ENCODE data around the gene ACAD11. TPM values are rescaled to one million over a fixed set of nuclear protein-coding genes. Genes with fewer than 3 reads are reported as not detected.

The ACAD11 gene
- total RNA-seq, 1 experiment from 2014 or later = 12.6 TPM

GRCh38 chr3:132682201-132682600 lies 22.6 kb upstream of the ACAD11 start:
- POLR2A ChIA-PET = no interaction called here
- Histone ChIP-seq H3K9me2 (ENCODE audit: insufficient read depth) (no peaks in the 10 kb centered on the region), H2AFZ (ENCODE audit: low read depth, low read length, poor library complexity, severe bottlenecking) (no peak overlapping the region), H3K79me2 (ENCODE audit: insufficient read depth, low read length) (no peaks in the 10 kb centered on the region), H3K36me3 (ENCODE audit: control insufficient read depth in 1 of 2, insufficient read depth in 2 of 2, low read length in 2 of 2) (peaks cover 7 to 9% of the 10 kb centered on the region in 2 experiments; a peak in 1 of 4 replicates), H3K4me2 (ENCODE audit: low read length) (no peak overlapping the region), H3K9me3 (ENCODE audit: control insufficient read depth in 1 of 2, insufficient read depth in 1 of 2, low read depth in 1 of 2, low read length in 2 of 2) (no peaks in the 10 kb centered on the region), H4K20me1 (ENCODE audit: insufficient read depth) (no peaks in the 10 kb centered on the region), H3K4me3 (replicated peaks in 1 of 2; ENCODE audit: low read depth in 1 of 2, low read length in 2 of 2) (no peak overlapping the region), H3K27me3 (ENCODE audit: insufficient read depth, low read length) (no peaks in the 10 kb centered on the region), H3K9ac (ENCODE audit: low read length) (no peak overlapping the region), H3K4me1 (ENCODE audit: control insufficient read depth in 1 of 2, insufficient read depth in 2 of 2, low read length in 2 of 2) (no peaks in the 10 kb centered on the region), H3K27ac (ENCODE audit: low read depth, low read length) (no peak overlapping the region)
- no TSS peak for BruUV-seq (replicated peaks)
- ATAC-seq = no peak
- RAD21 ChIA-PET (ENCODE audit: low non-redundant PET in 1 of 2, low total read pairs in 2 of 2, uncharacterized antibody in 2 of 2, unreplicated experiment in 2 of 2) = no interaction called here
- TF ChIP-seq RAD21 (IDR thresholded peaks at IDR 0.05; ENCODE audit: low read depth) = no peak
- no peak for TF ChIP-seq MAX (IDR thresholded peaks at IDR 0.05)
- no peak for TF ChIP-seq EZH2phosphoT487 (IDR thresholded peaks at IDR 0.05; ENCODE audit: borderline replicate concordance)
- no peak for TF ChIP-seq JUND (IDR thresholded peaks at IDR 0.05)
- TF ChIP-seq ELF1 (IDR thresholded peaks at IDR 0.05; ENCODE audit: borderline replicate concordance, low read depth) = no peak
- TF ChIP-seq CBX3 (IDR thresholded peaks at IDR 0.05; ENCODE audit: low read depth) = no peak
- intact Hi-C loops (cut with micrococcal nuclease) = no loop called here
- DNase-seq (ENCODE audit: low read depth, low spot score) = no peak
- CTCF ChIA-PET = no interaction called here

- TSS peak; percentile 36 for BruUV-seq (replicated peaks)
- Histone ChIP-seq H3K79me2 (ENCODE audit: insufficient read depth, low read length) (no peaks in the 10 kb centered on the region), H3K9ac (ENCODE audit: low read length) (no peak overlapping the region), H3K27ac (ENCODE audit: low read depth, low read length) (no peak overlapping the region), H3K4me1 (ENCODE audit: control insufficient read depth in 1 of 2, insufficient read depth in 2 of 2, low read length in 2 of 2) (no peaks in the 10 kb centered on the region), H3K4me3 (replicated peaks in 1 of 2; ENCODE audit: low read depth in 1 of 2, low read length in 2 of 2) (no peak overlapping the region), H2AFZ (ENCODE audit: low read depth, low read length, poor library complexity, severe bottlenecking) (no peak overlapping the region), H3K9me2 (ENCODE audit: insufficient read depth) (no peaks in the 10 kb centered on the region), H3K27me3 (ENCODE audit: insufficient read depth, low read length) (no peaks in the 10 kb centered on the region), H3K4me2 (ENCODE audit: low read length) (no peak overlapping the region), H3K9me3 (ENCODE audit: control insufficient read depth in 1 of 2, insufficient read depth in 1 of 2, low read depth in 1 of 2, low read length in 2 of 2) (no peaks in the 10 kb centered on the region), H4K20me1 (ENCODE audit: insufficient read depth) (no peaks in the 10 kb centered on the region), H3K36me3 (ENCODE audit: control insufficient read depth in 1 of 2, insufficient read depth in 2 of 2, low read length in 2 of 2) (peaks cover 12 to 14% of the 10 kb centered on the region in 2 experiments; a peak in 3 of 4 replicates)
- no peak for TF ChIP-seq CTCF (IDR thresholded peaks at IDR 0.05 in 2 of 3, conservative IDR thresholded peaks at IDR 0.05 in 1 of 3; ENCODE audit: borderline replicate concordance in 1 of 3, insufficient read depth in 1 of 3, low read depth in 2 of 3, low read length in 2 of 3)
- TF ChIP-seq ZNF274 (IDR thresholded peaks at IDR 0.05; ENCODE audit: low read depth, low read length) = no peak
- TF ChIP-seq YY1 (IDR thresholded peaks at IDR 0.05; ENCODE audit: extremely low read depth, insufficient replicate concordance, low read depth, low read length) = no peak
- TF ChIP-seq EGR1 (IDR thresholded peaks at IDR 0.05; ENCODE audit: low read depth) = no peak
- no peak for TF ChIP-seq TCF7L2 (IDR thresholded peaks at IDR 0.05; ENCODE audit: borderline replicate concordance, extremely low read depth, insufficient read depth, insufficient read length)
- TF ChIP-seq ATF3 (IDR thresholded peaks at IDR 0.05) = no peak
- TF ChIP-seq SP1 (IDR thresholded peaks at IDR 0.05; ENCODE audit: low read depth) = no peak
- no peak for TF ChIP-seq EZH2 (IDR thresholded peaks at IDR 0.05)
- TF ChIP-seq SRF (IDR thresholded peaks at IDR 0.05; ENCODE audit: low read depth) = no peak
- no peak for TF ChIP-seq ZBTB33 (IDR thresholded peaks at IDR 0.05; ENCODE audit: extremely low read depth, insufficient replicate concordance, low read length)
- no peak for TF ChIP-seq EZH2phosphoT487 (IDR thresholded peaks at IDR 0.05; ENCODE audit: borderline replicate concordance)
- TF ChIP-seq ELF1 (IDR thresholded peaks at IDR 0.05; ENCODE audit: borderline replicate concordance, low read depth) = no peak
- TF ChIP-seq CEBPB (IDR thresholded peaks at IDR 0.05; ENCODE audit: low read depth) = no peak
- no peak for TF ChIP-seq POLR2A (IDR thresholded peaks at IDR 0.05; ENCODE audit: borderline replicate concordance, extremely low read depth, insufficient read depth, insufficient read length)
- no peak for TF ChIP-seq ZFX (IDR thresholded peaks at IDR 0.05)
- ChIA-PET CTCF (no interaction called here), RAD21 (ENCODE audit: low non-redundant PET in 1 of 2, low total read pairs in 2 of 2, uncharacterized antibody in 2 of 2, unreplicated experiment in 2 of 2) (no interaction called here), POLR2A (no interaction called here)
- intact Hi-C loops (cut with micrococcal nuclease) = no loop called here
- no peak for DNase-seq (ENCODE audit: low read depth, low spot score)
- no peak for ATAC-seq
Observed at GRCh38 chr3:132681421-132681820, 21.8 kb upstream of the ACAD11 start.

Measured in HCT116 (cell line).